Transverse colon (tissue), 3 donors: ENCODE measurements around the gene MAMDC2.

ENCODE experiments used
- POLR2A ChIP-seq: fragments of 450-650 bp; IDR thresholded peaks from one replicate; pipeline ENCODE4 v1.6.1; 2016; ENCODE audit warnings: antibody characterized with exemption, mild to moderate bottlenecking, moderate library complexity
- TF ChIP-seq, protein P1 (sequence below), 5 experiments: fragments of 200-600 bp in 3 of 5; fragments of 450-650 bp in 2 of 5; sonication (generic) in 3 of 5; IDR thresholded peaks; 1 replicate in 2 of 5; 2 replicates in 3 of 5; pipeline ENCODE4 v1.5.1; 2016 to 2017; ENCODE audit warnings: antibody characterized with exemption in 5 of 5, inconsistent platforms in 3 of 5, mild to moderate bottlenecking in 2 of 5, moderate library complexity in 1 of 5

- TF ChIP-seq, protein P1, sequence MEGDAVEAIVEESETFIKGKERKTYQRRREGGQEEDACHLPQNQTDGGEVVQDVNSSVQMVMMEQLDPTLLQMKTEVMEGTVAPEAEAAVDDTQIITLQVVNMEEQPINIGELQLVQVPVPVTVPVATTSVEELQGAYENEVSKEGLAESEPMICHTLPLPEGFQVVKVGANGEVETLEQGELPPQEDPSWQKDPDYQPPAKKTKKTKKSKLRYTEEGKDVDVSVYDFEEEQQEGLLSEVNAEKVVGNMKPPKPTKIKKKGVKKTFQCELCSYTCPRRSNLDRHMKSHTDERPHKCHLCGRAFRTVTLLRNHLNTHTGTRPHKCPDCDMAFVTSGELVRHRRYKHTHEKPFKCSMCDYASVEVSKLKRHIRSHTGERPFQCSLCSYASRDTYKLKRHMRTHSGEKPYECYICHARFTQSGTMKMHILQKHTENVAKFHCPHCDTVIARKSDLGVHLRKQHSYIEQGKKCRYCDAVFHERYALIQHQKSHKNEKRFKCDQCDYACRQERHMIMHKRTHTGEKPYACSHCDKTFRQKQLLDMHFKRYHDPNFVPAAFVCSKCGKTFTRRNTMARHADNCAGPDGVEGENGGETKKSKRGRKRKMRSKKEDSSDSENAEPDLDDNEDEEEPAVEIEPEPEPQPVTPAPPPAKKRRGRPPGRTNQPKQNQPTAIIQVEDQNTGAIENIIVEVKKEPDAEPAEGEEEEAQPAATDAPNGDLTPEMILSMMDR (IDR thresholded peaks at IDR 0.05) = no peak
- no peak for TF ChIP-seq POLR2A
These were observed 113.1 kb downstream of the MAMDC2 start for GRCh38 chr9:70156729-70157128.
